Kidney tubule cell (primary cell): ENCODE measurements around the gene URM1.

ENCODE experiments used
- DNase-seq: peaks from one replicate; pipeline ENCODE4 v3.0.0-alpha.2; 2018; ENCODE audit warnings: low spot score

Gene URM1

DNA sequence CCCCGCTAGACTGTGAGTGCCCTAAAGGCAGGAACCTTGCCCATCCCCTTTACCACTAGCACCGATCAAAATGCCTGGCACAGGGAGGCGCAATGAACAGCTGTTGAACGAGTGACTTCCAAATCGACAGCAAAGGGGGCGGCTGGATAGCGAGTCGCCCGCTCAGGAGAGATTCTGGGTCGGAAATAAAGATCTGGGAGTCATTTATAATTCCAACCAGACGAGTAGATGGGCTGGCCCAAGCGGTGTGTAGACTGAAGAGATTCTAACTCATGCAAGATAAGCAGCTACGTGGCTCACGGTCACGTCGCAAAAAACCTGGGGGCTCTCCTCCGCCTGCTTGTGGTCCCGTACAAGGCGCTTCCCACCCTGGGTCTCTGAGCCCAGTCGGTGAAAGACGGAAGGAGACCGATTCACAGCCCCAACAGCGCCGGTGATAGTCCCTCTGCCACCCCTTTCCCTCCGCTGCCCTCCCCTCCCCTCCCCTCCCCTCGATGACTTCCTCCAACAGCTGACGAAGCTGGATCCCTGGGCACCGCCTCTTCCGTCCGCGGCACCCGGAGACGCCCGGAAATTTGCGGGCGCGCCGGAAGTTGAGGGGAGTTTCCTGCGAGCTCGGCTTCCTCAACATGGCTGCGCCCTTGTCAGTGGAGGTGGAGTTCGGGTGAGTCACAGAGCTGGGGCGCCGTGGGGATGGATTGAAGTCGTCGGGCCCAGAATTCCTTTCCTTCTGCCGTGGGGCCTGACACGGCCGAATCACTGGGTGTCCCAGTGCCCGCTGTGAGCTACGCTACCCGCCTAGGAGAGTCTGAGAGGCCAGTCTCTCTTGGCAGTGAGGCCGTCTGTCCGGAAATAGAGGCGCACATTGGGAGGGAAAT lies at the start of gene URM1:
Gene URM1 (plus strand): TSS at position 623 of the 878 bp plus-strand sequence. CDS start 7 bp downstream, at position 630.
- peak; percentile 98 for DNase-seq

DNA sequence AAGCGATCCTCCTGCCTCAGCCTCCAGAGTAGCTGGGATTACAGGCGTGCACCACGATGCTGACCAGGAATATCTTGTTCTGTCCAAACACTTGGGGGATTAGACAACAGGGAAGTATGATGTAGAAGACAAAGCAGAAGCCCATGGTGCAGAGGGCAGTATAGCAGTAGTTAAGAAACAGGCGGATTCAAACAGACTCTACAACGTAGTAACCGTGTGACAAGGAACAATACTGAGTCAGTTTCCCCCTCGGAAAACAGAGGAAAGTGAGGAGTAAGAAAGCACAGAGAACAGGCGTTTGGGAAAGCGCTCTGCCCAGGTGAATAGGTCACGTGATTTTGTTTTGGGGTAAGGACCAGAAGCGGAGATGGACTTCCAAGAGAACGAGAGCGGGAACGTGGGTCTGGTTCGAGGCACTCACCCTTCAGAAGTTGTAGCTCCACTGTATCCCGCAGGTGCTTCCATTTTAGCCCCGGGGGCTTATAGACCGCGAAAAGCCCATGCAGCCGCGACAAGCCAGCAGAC lies 49.2 kb upstream of the URM1 start:
- no peak for DNase-seq

- DNase-seq = peak; percentile 94
Measured at GRCh38 chr9:128322404-128323211, 48.6 kb upstream of the URM1 start, which contains the start of the genes COQ4 and TRUB2. COQ4 (plus strand) TSS chr9:128322839; CDS start chr9:128322859, 20 bp downstream. TRUB2 (minus strand) TSS chr9:128322447; CDS start chr9:128322408, 39 bp downstream.

- peak; percentile 41 for DNase-seq
Measured at GRCh38 chr9:128323212-128323730, 47.9 kb upstream of the URM1 start.

- DNase-seq = no peak
Measured at GRCh38 chr9:128323791-128324190, 47.4 kb upstream of the URM1 start.

DNA sequence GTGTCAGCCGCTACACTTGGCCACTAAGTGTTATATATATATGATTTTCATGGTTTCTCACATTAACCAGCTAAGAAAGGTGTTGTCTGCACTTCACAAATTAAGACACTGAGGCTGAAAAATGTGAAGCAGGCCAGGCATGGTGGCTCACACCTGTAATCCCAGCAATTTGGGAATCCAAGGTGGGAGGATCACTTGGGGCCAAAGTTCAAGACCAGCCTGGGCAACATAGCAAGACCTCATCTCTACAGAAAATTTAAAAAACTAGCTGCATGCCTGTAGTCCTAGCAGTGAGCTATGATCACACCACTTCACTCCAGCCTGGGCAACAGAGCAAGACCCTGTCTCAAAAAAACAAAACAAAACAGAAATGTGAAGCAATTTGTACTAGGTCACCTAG lies 46.8 kb upstream of the URM1 start:
- DNase-seq = no peak

DNA sequence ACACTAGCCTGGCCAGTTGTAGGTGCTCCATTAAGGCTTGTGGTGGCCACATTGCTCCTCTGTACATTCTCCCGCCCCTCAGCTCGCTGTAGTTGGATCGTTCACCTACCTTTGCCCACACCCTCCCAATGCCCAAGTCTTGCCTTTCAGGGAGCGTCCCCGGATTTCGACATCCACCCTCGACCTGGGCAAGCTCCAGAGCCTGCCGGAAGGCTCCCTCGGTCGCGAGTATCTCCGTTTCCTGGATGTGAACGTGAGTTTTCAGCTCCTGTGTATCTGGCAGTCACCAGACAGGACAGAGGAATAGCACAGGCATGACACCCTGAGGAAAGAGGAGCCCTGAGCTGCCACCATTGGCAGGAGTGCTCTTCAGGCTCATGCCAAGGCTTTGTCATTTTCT lies 45.5 kb upstream of the URM1 start:
- no peak for DNase-seq

DNA sequence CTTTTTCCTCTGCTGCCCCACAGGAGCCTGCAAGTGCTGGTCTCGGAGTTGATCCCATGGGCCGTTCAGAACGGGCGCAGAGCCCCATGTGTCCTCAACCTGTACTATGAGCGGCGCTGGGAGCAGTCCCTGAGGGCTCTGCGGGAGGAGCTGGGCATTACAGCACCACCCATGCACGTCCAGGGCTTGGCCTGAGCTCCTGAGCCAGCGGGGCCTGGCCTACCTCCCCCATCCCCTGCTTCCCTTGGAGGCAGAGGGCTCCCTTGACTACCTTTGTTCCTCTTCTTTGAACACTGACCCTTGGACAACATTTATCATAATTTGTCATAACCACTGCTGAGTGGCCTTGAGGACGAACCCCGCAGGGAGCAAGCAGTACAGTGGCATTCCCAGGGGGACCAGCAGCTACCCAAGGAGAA lies 37.7 kb upstream of the URM1 start:
- DNase-seq = no peak

DNA sequence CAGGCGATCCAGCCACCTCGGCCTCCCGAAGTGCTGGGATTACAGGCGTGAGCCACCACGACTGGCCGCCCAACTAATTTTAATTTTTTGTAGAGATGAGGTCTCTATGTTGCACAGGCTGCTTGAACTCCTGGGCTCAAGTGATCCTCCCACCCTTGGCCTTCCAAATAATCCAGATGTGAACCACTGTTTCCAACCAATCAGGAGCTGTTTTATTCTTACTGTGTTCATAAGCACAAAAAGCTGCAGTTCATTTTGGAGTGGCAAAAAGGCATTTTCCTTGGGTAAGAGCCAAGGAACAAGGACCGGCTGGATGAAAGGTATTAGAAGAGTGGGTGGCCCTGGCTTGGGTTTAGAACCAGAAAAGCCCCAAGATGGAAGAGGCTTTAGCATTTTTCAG lies 36.0 kb upstream of the URM1 start:
- no peak for DNase-seq

DNA sequence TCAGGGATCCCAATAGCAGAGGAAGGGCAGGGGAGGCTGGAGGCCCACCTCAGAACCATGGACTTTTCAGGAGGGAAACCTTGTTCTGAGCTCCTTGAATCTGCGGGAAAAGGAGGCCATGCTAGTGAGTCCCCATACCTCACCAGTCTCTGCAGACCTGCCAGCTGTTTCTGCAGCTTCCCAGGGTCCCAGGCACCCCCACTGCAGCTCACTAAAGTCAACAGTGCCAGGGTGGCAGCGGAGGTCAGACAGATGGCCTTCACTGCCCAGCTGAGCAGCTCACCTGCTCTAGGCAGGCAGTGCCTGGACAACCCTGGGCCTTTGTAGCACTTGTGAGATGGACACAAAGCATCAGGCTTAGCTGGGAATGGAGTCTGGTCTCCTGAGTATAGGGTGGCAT lies 35.3 kb upstream of the URM1 start:
- DNase-seq = no peak

- DNase-seq = no peak
Measured at GRCh38 chr9:128337936-128338335, 33.2 kb upstream of the URM1 start.

DNA sequence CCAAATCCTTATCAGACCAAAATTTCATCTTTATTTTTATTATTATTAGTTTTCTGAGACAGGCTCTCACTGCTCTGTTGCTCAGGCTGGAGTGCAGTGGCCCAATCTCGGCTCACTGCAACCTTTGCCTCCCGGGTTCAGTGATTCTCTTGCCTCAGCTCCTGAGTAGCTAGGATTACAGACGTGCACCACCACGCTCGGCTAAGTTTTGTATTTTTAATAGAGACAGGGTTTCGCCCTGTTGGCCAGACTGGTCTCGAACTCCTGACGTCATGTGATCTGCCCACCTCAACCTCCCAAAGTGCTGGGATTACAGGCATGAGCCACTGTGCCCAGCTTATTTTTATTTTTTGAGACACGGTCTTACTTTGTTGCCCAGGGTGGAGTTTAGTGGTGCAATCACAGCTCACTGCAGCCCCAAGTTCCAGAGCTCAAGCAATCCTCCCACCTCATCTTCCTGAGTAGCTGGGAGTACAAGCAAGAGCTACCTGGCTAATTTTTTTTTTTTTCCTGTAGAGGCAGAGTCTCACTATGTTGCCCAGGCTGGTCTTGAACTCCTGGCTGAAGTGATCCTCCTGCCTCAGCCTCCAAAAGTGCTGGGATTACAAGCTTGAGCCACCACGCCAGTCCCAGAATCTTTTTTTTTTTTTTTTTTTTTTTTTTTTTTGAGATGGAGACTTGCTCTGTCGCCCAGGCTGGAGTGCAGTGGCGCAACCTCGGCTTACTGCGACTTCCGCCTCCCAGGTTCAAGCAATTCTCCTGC lies 32.1 kb upstream of the URM1 start:
- peak; percentile 25 for DNase-seq

DNA sequence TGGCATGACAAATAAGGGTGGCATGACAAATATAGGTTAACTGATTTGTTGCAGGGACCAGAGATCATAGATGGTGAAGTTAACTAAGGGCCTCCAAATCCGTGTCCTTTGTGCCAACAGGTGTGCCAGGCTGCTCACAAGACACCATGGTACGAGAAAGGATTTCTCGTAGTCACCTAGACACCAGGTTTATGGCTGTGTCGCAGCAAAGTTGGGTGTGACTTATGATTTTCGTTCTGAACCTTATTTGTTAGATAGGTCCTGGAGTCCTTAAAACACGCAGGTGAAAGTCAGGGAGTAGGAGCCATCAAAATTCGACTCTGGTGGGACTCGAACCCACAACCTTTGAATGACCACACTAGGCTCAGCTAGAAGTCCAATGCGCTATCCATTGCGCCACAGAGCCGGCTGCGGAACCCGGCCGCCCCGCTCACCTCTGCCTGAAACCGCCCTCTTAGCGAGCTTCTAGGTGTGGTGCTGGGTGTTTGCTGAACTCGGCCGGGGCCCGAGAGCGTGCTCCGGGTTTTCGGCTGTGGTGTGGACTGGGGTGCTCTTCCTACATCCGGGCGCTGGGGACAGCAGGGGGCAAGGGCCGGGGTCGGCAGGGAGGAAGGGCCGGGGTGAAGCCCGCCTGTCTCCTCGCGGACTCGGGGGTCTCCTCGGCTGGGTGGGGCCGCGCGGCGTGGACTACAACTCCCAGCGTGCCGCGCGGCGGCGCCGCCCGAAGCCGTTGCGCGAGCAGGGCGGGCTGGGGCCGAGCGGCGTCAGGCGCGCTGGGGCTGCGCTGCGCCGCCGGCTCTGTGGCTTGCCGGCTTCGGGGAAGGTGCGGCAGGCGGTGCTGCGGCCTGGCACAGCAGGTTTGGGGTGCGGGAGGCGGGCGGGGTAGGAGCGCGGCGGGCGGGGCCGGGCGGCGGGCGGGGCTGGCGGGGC lies 31.1 kb upstream of the URM1 start, which contains the start of gene SLC27A4:
Gene SLC27A4 (plus strand): TSS at position 767 of the 930 bp plus-strand sequence. CDS start 2,606 bp downstream, outside the sequence.
- peak; percentile 96 for DNase-seq

DNA sequence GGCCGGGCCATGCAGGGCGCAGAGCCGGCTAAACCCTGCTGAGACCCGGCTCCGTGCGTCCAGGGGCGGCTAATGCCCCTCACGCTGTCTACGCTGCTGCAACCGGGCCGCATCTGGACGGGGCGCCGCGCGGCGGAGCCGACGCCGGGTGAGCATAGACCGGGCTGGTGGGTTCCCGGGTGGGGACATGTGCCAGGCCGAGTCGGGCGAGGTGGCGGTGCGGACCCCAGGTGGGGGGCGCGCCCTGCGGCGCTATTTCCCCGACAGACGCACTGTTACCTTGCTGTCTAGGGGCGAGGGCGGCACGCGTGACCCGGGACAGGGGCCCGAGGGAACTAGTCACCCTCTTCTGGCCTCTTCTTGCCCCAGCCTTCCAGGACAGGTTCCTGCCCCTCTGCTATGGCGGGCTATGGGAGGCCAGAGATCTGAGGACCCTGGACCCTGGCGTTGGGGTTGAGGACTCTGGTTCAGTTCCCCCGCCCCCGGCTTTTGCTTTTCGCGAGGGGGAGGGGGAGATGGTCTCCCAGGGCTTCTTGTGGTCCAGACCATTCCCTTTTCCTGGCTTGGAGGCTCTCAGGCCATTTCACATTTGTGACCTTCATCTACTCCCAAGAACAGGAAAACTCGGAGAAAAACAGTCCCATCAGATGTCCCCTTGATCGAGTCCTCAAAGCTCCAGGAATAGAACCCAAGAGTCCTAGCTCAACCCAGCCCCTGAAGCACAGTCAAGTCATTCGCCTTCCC lies 30.3 kb upstream of the URM1 start:
- DNase-seq = no peak

- peak; percentile 82 for DNase-seq
Measured at GRCh38 chr9:128341435-128341849, 29.7 kb upstream of the URM1 start.

- no peak for DNase-seq
Measured at GRCh38 chr9:128342971-128343680, 28.0 kb upstream of the URM1 start.

GRCh38 chr9:128343855-128344254 lies 27.3 kb upstream of the URM1 start:
- no peak for DNase-seq

GRCh38 chr9:128344931-128345605 lies 26.1 kb upstream of the URM1 start:
- DNase-seq = no peak
